Measurements from ENCODE around the gene PLEKHG1.

PLEKHG1 gene

GRCh38 chr6:150641398-150642139 lies 41.9 kb downstream of the PLEKHG1 start:
- no peak for DNase-seq

- DNase-seq: no peak
These were observed 46.5 kb downstream of the PLEKHG1 start for GRCh38 chr6:150646228-150646627.

GRCh38 chr6:150647051-150647450 lies 47.4 kb downstream of the PLEKHG1 start:
- DNase-seq: no peak
